HepG2 (cell line): ENCODE data around the gene TRIM62. TPM values are rescaled to one million over a fixed set of nuclear protein-coding genes. Genes with fewer than 3 reads are reported as not detected.

ENCODE experiments used
- ATAC-seq: fragments of 200-7000 bp; cut with Tn5 transposase; 3 replicates; pipeline ENCODE4 v1.9.1; 2020; ENCODE audit warnings: mild to moderate bottlenecking, moderate library complexity
- BruUV-seq: library from RNA; stranded (reverse); fragments of 400-500 nt; replicated peaks from 2 replicates; lab custom pipeline; 2021; lab: Mats Ljungman, UMichigan
- CTCF ChIA-PET: fragments of 300-600 bp; formaldehyde crosslinking; extraction: SDS; loops from one replicate; lab custom pipeline; 2021; ENCODE audit warnings: low total read pairs, inconsistent platforms, low intra/inter-chr PET ratio; lab: Yijun Ruan, JAX
- POLR2A ChIA-PET: fragments of 350-600 bp; sonication (Branson Sonifier 250); formaldehyde crosslinking; loops from one replicate; lab custom pipeline; 2020; ENCODE audit warnings: antibody characterized with exemption, inconsistent platforms; lab: Yijun Ruan, JAX
- DNase-seq: peaks from one replicate; pipeline ENCODE4 v3.0.0-alpha.2; 2015; ENCODE audit warnings: low spot score
- FAIRE-seq: peaks from 3 replicates; lab custom pipeline; 2011; peaks lifted over from hg19 to GRCh38; lab: Jason Lieb, UNC
- H2AFZ ChIP-seq: one replicate; pipeline ENCODE4 v1.6.1; 2011; ENCODE audit warnings: low read length, inconsistent platforms
- H3K27ac ChIP-seq: fragments of 300-600 bp; 3 replicates; pipeline ENCODE4 v1.8.0; 2011; ENCODE audit warnings: mixed run types, mild to moderate bottlenecking, mixed read lengths, low read length, inconsistent platforms; ENCODE audit not compliant: insufficient read depth; ENCODE audit errors: extremely low read length
- H3K27me3 ChIP-seq, 2 experiments: fragments of 200-600 bp in 1 of 2; 2 replicates in 1 of 2; 3 replicates in 1 of 2; pipeline versions ENCODE4 v1.6.0 to v1.8.0; 2011; ENCODE audit warnings: low read length in 2 of 2, mild to moderate bottlenecking in 2 of 2, moderate library complexity in 2 of 2, inconsistent platforms in 1 of 2; ENCODE audit not compliant: insufficient read depth in 2 of 2, control insufficient read depth in 1 of 2
- H3K36me3 ChIP-seq, 2 experiments: fragments of 200-600 bp in 1 of 2; replicated peaks in 1 of 2; 2 replicates in 1 of 2; 3 replicates in 1 of 2; pipeline versions ENCODE4 v1.5.1 to v1.8.0; 2011; ENCODE audit warnings: low read length in 2 of 2, inconsistent platforms in 1 of 2; ENCODE audit not compliant: insufficient read depth in 2 of 2, control insufficient read depth in 1 of 2
- H3K4me1 ChIP-seq: 2 replicates; pipeline ENCODE4 v1.5.1; 2012; ENCODE audit warnings: low read length, inconsistent platforms; ENCODE audit not compliant: insufficient read depth
- H3K4me2 ChIP-seq: 2 replicates; pipeline ENCODE4 v1.6.0; 2011; ENCODE audit warnings: low read depth, low read length, inconsistent platforms
- H3K4me3 ChIP-seq, 3 experiments: fragments of 200-600 bp in 1 of 3; sonication (generic), shearing (Covaris generic) in 1 of 3; replicated peaks in 1 of 3; 2 replicates each; pipeline ENCODE4 v1.5.1; 2011 to 2016; ENCODE audit warnings: low read length in 3 of 3, inconsistent platforms in 2 of 3, low read depth in 2 of 3, mild to moderate bottlenecking in 2 of 3, control low read depth in 1 of 3, mixed read lengths in 1 of 3; ENCODE audit not compliant: insufficient read depth in 1 of 3
- H3K79me2 ChIP-seq: one replicate; pipeline ENCODE4 v1.6.1; 2011; ENCODE audit warnings: low read length, inconsistent platforms; ENCODE audit not compliant: insufficient read depth
- H3K9ac ChIP-seq: 2 replicates; pipeline ENCODE4 v1.6.0; 2011; ENCODE audit warnings: mild to moderate bottlenecking, low read depth, low read length, inconsistent platforms; ENCODE audit not compliant: insufficient read depth
- H3K9me3 ChIP-seq: 2 replicates; pipeline ENCODE4 v1.5.1; 2012; ENCODE audit warnings: mild to moderate bottlenecking, low read length
- H4K20me1 ChIP-seq: 2 replicates; pipeline ENCODE4 v1.6.0; 2011; ENCODE audit warnings: inconsistent platforms, mild to moderate bottlenecking, low read length, moderate library complexity; ENCODE audit not compliant: insufficient read depth
- BHLHE40 ChIP-seq: IDR thresholded peaks from 2 replicates; pipeline ENCODE4 v1.6.1; 2011; ENCODE audit warnings: low read length, improper control_type of control experiment
- FOXA1 ChIP-seq, 2 experiments: fragments of 450-650 bp in 1 of 2; sonication (generic) in 1 of 2; formaldehyde crosslinking in 1 of 2; IDR thresholded peaks; 2 replicates each; pipeline versions ENCODE4 v1.4.0 to v1.6.1; 2016 to 2020; ENCODE audit warnings: missing genetic modification reagents in 1 of 2
- HNRNPLL ChIP-seq: fragments of 200-400 bp; formaldehyde crosslinking; IDR thresholded peaks from 2 replicates; pipeline ENCODE4 v1.6.1; 2017; ENCODE audit warnings: mild to moderate bottlenecking, low read depth, low read length; ENCODE audit not compliant: poor library complexity, severe bottlenecking
- KAT8 ChIP-seq: IDR thresholded peaks from 2 replicates; pipeline ENCODE4 v1.6.1; 2016; ENCODE audit warnings: missing genetic modification reagents, missing compliant biosample characterization
- NFATC3 ChIP-seq: sonication (generic); formaldehyde crosslinking; IDR thresholded peaks from 2 replicates; pipeline ENCODE4 v1.5.1; 2020; ENCODE audit warnings: mild to moderate bottlenecking, missing genetic modification reagents
- YEATS2 ChIP-seq: sonication (generic); formaldehyde crosslinking; IDR thresholded peaks from 2 replicates; pipeline ENCODE4 v1.4.0; 2020; ENCODE audit warnings: missing genetic modification reagents, borderline replicate concordance
- ZKSCAN8 ChIP-seq: IDR thresholded peaks from 2 replicates; pipeline ENCODE4 v1.6.1; 2016; ENCODE audit warnings: borderline replicate concordance, missing genetic modification reagents, missing compliant biosample characterization
- ZMYM4 ChIP-seq: sonication (generic); formaldehyde crosslinking; IDR thresholded peaks from 2 replicates; pipeline ENCODE4 v1.8.1; 2023; ENCODE audit warnings: mild to moderate bottlenecking, missing genetic modification reagents
- ZNF629 ChIP-seq: sonication (generic); formaldehyde crosslinking; conservative IDR thresholded peaks from 2 replicates; pipeline ENCODE4 v1.5.0; 2020; ENCODE audit warnings: missing genetic modification reagents
- WGBS: methylation state at CpG from one replicate; pipeline ENCODE4 v1.1.6; 2017; ENCODE audit warnings: low lambda C conversion rate; 5-methylcytosine and 5-hydroxymethylcytosine counted together
- in situ Hi-C: cut with HindIII; loops from 2 replicates; pipeline ENCODE4 v1.10.0; 2017; ENCODE audit warnings: low pct_unique_long_range_greater_than_20kb; ENCODE audit not compliant: extremely low pct_ligation_motif_present
- intact Hi-C: fragments of 100-400 bp; cut with micrococcal nuclease; formaldehyde crosslinking; loops from one replicate; pipeline ENCODE4 v1.10.0; 2022; ENCODE audit not compliant: unreplicated experiment
- polyA plus RNA-seq, 8 experiments: library from polyadenylated mRNA; depleted of rRNA in 3 of 8; stranded (reverse) in 7 of 8; unstranded in 1 of 8; fragments of >200 nt; fragmentation: Illumina TruSeq in 4 of 8; extraction: Trizol in 4 of 8; gene quantifications; 2 replicates each; pipeline versions ENCODE4 v1.2.1 to v1.2.3, GENCODE V29; 2011 to 2016; ENCODE audit warnings: low read depth in 4 of 8, missing spikeins in 1 of 8, mixed read lengths in 1 of 8; ENCODE audit not compliant: insufficient read depth in 1 of 8
- total RNA-seq, 5 experiments: library from RNA; depleted of rRNA; stranded (reverse); fragments of >200 nt; fragmentation: Illumina TruSeq; extraction: Trizol; gene quantifications; 2 replicates each; pipeline ENCODE4 v1.2.3, GENCODE V29; 2016; ENCODE audit warnings: low read depth in 1 of 5
- TF ChIP-seq, protein P1 (sequence below), 2 experiments: sonication (generic) in 1 of 2; formaldehyde crosslinking in 1 of 2; IDR thresholded peaks; 2 replicates each; pipeline versions ENCODE4 v1.5.1 to v1.6.1; 2011 to 2020; ENCODE audit warnings: borderline replicate concordance in 1 of 2, low read depth in 1 of 2, low read length in 1 of 2, mild to moderate bottlenecking in 1 of 2, missing genetic modification reagents in 1 of 2, moderate library complexity in 1 of 2
- TF ChIP-seq, protein P2 (sequence below): sonication (generic); formaldehyde crosslinking; IDR thresholded peaks from 2 replicates; pipeline ENCODE4 v1.5.1; 2020; ENCODE audit warnings: mild to moderate bottlenecking, missing genetic modification reagents

Gene TRIM62
- total and polyA plus RNA-seq, 2 of the 13 experiments (the other 11 are each of a cell fraction or from before 2014, with no cell fraction given) = 0.53 to 0.57 TPM

DNA sequence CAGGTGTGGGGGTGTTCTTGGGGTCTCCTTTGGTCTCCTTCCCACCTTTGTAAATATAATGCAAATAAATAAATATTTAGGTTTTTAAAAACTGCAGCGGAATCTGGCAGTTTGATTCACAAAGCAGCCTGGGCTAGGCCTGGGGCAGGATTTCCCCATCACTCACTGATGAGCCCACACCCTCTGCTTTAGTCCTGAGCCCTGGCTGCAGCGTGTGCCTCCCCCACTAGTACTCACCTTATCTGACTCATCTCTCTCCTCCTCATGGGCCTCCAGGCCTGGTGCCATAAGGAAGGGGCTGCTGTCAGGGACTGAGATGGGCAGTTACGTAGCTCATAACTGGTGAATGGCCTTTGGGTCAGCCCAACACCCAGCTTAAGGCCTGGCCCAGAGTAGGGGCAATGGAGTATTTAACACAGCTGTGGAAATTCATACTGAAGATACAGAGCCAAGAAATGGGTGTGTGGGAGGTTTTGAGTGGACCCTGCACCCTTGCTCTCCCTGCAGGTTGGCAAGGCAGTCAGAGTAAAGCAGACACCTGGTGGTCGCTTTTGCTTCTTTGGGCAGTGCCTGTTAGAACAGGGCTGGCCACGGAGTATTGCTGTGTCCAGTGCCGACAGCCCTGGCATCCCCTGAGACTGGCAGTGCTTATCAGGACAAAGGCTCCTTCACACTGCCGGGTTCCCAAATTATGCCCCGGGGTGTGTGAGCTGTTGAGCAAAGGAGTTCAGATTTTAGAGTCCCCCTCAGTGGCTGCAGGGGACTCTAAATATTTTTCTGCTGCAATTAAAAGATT, 61.2 kb downstream of the TRIM62 start (continued):
- TF ChIP-seq FOXA1 (IDR thresholded peaks at IDR 0.05) (no peak), FOXA1 (CRISPR knock-in tag; IDR thresholded peaks at IDR 0.05) (no peak), ZNF629 (CRISPR knock-in tag) (no peak), NFATC3 (CRISPR knock-in tag) (no peak), HNRNPLL (no peak)

DNA sequence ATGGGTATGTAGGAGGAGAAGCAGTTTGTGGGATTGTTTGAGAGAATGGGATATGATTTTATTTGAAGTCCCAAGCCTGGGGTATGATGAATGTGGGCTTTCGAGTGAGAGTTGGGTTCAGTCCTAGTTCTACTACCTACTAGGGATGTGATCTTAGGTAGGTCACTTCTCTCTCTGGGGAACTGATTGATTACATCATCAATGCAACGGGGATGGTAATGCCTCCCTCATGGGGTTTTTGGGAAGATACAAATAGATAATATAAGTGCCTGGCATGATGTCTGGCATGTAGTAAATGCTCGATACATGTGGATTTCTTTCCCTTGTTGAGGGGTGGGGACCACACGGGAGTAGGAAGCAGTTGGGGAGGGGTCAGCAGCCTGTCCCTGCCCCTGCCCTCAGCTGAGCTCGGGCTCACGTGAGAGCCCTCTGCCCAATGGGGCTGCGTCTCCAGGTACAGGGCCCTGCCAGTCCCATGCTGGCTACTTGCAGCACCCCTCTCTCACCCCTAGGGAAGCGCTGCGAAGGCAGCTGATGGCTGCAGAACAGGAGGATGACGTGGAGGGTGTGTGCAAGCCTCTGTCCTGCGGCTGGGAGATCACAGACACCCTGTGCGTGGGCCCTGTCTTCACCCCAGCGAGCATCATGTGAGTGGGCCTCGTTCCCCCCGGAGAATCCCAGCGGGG, 62.2 kb downstream of the TRIM62 start:
- FAIRE-seq (no peak), DNase-seq (peak; percentile 30), ATAC-seq (peak; percentile 93)
- intact Hi-C loops = loop anchor here (10.0 kb wide), 2 partner anchors 135 to 245 kb away; partner anchors contain the start of gene ZNF362
- BruUV-seq = no TSS peak
- WGBS = 22% methylated on average over 7 of the region's 16 CpGs
- H3K27me3 ChIP-seq = peaks cover 0 to 3% of the 10 kb centered on the region in 2 experiments; a peak in 1 of 5 replicates
- H3K36me3 ChIP-seq = no peaks in the 10 kb centered on the region
- H2AFZ ChIP-seq = no peak overlapping the region
- H3K27ac ChIP-seq = no peak overlapping the region
- H3K9me3 ChIP-seq = no peaks in the 10 kb centered on the region
- in situ Hi-C loops = loop anchor here (10.0 kb wide), 1 partner anchor 55 kb away; no protein-coding TSS in a partner anchor
- H3K9ac ChIP-seq = no peak overlapping the region
- H4K20me1 ChIP-seq = no peaks in the 10 kb centered on the region
- ChIA-PET CTCF (no interaction called here), POLR2A (no interaction called here)
- no peak overlapping the region for H3K4me2 ChIP-seq
- H3K4me1 ChIP-seq = peaks cover 8% of the 10 kb centered on the region; the same call in 1 of the 2 replicates
- no peak overlapping the region for H3K4me3 ChIP-seq
- no peaks in the 10 kb centered on the region for H3K79me2 ChIP-seq
- TF ChIP-seq, protein P1, sequence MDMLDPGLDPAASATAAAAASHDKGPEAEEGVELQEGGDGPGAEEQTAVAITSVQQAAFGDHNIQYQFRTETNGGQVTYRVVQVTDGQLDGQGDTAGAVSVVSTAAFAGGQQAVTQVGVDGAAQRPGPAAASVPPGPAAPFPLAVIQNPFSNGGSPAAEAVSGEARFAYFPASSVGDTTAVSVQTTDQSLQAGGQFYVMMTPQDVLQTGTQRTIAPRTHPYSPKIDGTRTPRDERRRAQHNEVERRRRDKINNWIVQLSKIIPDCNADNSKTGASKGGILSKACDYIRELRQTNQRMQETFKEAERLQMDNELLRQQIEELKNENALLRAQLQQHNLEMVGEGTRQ (IDR thresholded peaks at IDR 0.05; ENCODE audit: low read depth, low read length) = peak; percentile 52; the same call in 1 of the 2 replicates
- TF ChIP-seq, protein P1 (CRISPR knock-in tag; IDR thresholded peaks at IDR 0.05; ENCODE audit: borderline replicate concordance) = no peak
- TF ChIP-seq BHLHE40 (0 out of 2 replicates have a peak, but pooled peaks have one; percentile 12), ZMYM4 (CRISPR knock-in tag) (no peak), YEATS2 (CRISPR knock-in tag) (no peak), KAT8 (no peak), ZKSCAN8 (CRISPR knock-in tag) (no peak)
- TF ChIP-seq, protein P2, sequence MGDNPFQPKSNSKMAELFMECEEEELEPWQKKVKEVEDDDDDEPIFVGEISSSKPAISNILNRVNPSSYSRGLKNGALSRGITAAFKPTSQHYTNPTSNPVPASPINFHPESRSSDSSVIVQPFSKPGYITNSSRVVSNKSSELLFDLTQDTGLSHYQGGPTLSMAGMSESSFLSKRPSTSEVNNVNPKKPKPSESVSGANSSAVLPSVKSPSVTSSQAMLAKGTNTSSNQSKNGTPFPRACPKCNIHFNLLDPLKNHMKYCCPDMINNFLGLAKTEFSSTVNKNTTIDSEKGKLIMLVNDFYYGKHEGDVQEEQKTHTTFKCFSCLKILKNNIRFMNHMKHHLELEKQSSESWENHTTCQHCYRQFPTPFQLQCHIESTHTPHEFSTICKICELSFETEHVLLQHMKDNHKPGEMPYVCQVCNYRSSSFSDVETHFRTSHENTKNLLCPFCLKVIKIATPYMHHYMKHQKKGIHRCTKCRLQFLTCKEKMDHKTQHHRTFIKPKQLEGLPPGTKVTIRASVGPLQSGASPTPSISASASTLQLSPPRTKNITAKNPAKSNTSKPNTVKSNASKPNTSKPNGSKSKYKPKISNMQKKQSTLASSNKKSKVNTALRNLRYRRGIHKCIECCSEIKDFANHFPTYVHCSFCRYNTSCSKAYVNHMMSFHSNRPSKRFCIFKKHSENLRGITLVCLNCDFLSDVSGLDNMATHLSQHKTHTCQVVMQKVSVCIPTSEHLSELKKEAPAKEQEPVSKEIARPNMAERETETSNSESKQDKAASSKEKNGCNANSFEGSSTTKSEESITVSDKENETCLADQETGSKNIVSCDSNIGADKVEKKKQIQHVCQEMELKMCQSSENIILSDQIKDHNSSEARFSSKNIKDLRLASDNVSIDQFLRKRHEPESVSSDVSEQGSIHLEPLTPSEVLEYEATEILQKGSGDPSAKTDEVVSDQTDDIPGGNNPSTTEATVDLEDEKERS (CRISPR knock-in tag) = no peak
